Upper lobe of right lung (tissue), 1 donor: ENCODE results near the gene KRTAP1-1. TPM values are rescaled to one million over a fixed set of nuclear protein-coding genes. Genes with fewer than 3 reads are reported as not detected.
"Not testable (repeated sequence)": the region's sequence is repeated elsewhere in the genome, so short reads cannot be mapped to it uniquely, and the experiment has no call there.

ENCODE experiments used
- ATAC-seq: fragments of 200-7000 bp; cut with Tn5 transposase; one replicate; pipeline ENCODE4 v1.9.1; 2020; ENCODE audit warnings: mild to moderate bottlenecking, moderate library complexity
- DNase-seq: peaks from one replicate; pipeline ENCODE4 v3.0.0-alpha.2; 2020
- H3K27ac ChIP-seq: fragments of 200-600 bp; one replicate; pipeline ENCODE4 v1.8.0; 2022
- H3K27me3 ChIP-seq: fragments of 200-600 bp; one replicate; pipeline ENCODE4 v1.8.0; 2022; ENCODE audit warnings: mild to moderate bottlenecking
- H3K36me3 ChIP-seq: fragments of 200-600 bp; one replicate; pipeline ENCODE4 v1.8.0; 2022
- H3K4me1 ChIP-seq: fragments of 200-600 bp; one replicate; pipeline ENCODE4 v1.8.0; 2022
- H3K4me3 ChIP-seq: fragments of 200-600 bp; one replicate; pipeline ENCODE4 v1.8.0; 2022; ENCODE audit warnings: mild to moderate bottlenecking
- H3K9me3 ChIP-seq: fragments of 200-600 bp; one replicate; pipeline ENCODE4 v1.8.0; 2022
- CTCF ChIP-seq: fragments of 200-600 bp; IDR thresholded peaks from one replicate; pipeline ENCODE4 v1.8.0; 2022; ENCODE audit warnings: antibody characterized with exemption
- intact Hi-C: fragments of 100-400 bp; cut with DNase I; formaldehyde crosslinking; loops from one replicate; pipeline ENCODE4 v1.11.0; 2022
- total RNA-seq: library from RNA; stranded (reverse); fragmentation: NEBNext Ultra II Directional; extraction: Animal tissue kit (Norgen Biotek cat#: 25700); gene quantifications from one replicate; pipeline ENCODE4 v1.2.1, GENCODE V29; 2021
- donor health status: DM: no; HTN: yes; CAD: no; lungs with severe emphysema.

The KRTAP1-1 gene
- total RNA-seq, 1 donor from 2014 or later = not detected

GRCh38 chr17:41071606-41072360, 30.5 kb upstream of the KRTAP1-1 start:
- DNase-seq (no peak), ATAC-seq (no peak)
- H3K4me3 ChIP-seq = no peak overlapping the region
- no peaks in the 10 kb centered on the region for H3K4me1 ChIP-seq
- intact Hi-C loops = no loop called here
- H3K36me3 ChIP-seq = no peaks in the 10 kb centered on the region
- no peaks in the 10 kb centered on the region for H3K27me3 ChIP-seq
- H3K27ac ChIP-seq = no peak overlapping the region
- H3K9me3 ChIP-seq = no peaks in the 10 kb centered on the region
- no peak for TF ChIP-seq CTCF

GRCh38 chr17:41069031-41069430, 27.8 kb upstream of the KRTAP1-1 start:
- Histone ChIP-seq H3K36me3 (no peaks in the 10 kb centered on the region), H3K27me3 (no peaks in the 10 kb centered on the region), H3K27ac (no peak overlapping the region), H3K9me3 (no peaks in the 10 kb centered on the region), H3K4me1 (no peaks in the 10 kb centered on the region), H3K4me3 (no peak overlapping the region)
- DNase-seq = no peak
- no peak for ATAC-seq
- no peak for TF ChIP-seq CTCF
- intact Hi-C loops = no loop called here

- Histone ChIP-seq H3K36me3 (no peaks in the 10 kb centered on the region), H3K9me3 (no peaks in the 10 kb centered on the region), H3K4me1 (no peaks in the 10 kb centered on the region), H3K4me3 (no peak overlapping the region), H3K27me3 (peaks cover 6% of the 10 kb centered on the region), H3K27ac (no peak overlapping the region)
- ATAC-seq (no peak), DNase-seq (no peak)
- intact Hi-C loops = no loop called here
- no peak for TF ChIP-seq CTCF
Measured at GRCh38 chr17:41067281-41067680, 26.0 kb upstream of the KRTAP1-1 start.

GRCh38 chr17:41065829-41066624, 24.8 kb upstream of the KRTAP1-1 start, which contains the start of gene KRTAP2-4:
Gene KRTAP2-4, minus strand, starts transcription at chr17:41065879. Its CDS starts 34 bp downstream, at chr17:41065845.
- H3K36me3 ChIP-seq = no peaks in the 10 kb centered on the region
- no peak within 1 kb of the TSS for H3K27ac ChIP-seq
- no peak for TF ChIP-seq CTCF
- no peak within 1 kb of the TSS for H3K4me3 ChIP-seq
- H3K4me1 ChIP-seq = no peaks in the 10 kb centered on the region
- DNase-seq (no peak), ATAC-seq (no peak)
- intact Hi-C loops = no loop called here
- H3K9me3 ChIP-seq = no peaks in the 10 kb centered on the region
- peaks cover 12% of the 10 kb centered on the region for H3K27me3 ChIP-seq

GRCh38 chr17:41065016-41065689, 23.9 kb upstream of the KRTAP1-1 start:
- H3K4me1 ChIP-seq, ATAC-seq, H3K36me3 ChIP-seq, intact Hi-C loops, H3K27ac ChIP-seq, H3K9me3 ChIP-seq, H3K4me3 ChIP-seq, DNase-seq: not testable (repeated sequence)
- H3K27me3 ChIP-seq = peaks cover 12% of the 10 kb centered on the region

GRCh38 chr17:41064301-41064700, 23.1 kb upstream of the KRTAP1-1 start:
- ATAC-seq (no peak), DNase-seq (no peak)
- peaks cover 12% of the 10 kb centered on the region for H3K27me3 ChIP-seq
- no peaks in the 10 kb centered on the region for H3K4me1 ChIP-seq
- no peaks in the 10 kb centered on the region for H3K9me3 ChIP-seq
- no peaks in the 10 kb centered on the region for H3K36me3 ChIP-seq
- intact Hi-C loops = no loop called here
- no peak overlapping the region for H3K4me3 ChIP-seq
- H3K27ac ChIP-seq = no peak overlapping the region
- TF ChIP-seq CTCF = no peak
